GM21717 (cell line): ENCODE results near the gene SP140L.
A peak's percentile ranks its signal among the peaks of the same experiment; 100 is the strongest.
"Not testable (repeated sequence)": the region's sequence is repeated elsewhere in the genome, so short reads cannot be mapped to it uniquely, and the experiment has no call there.

Experiments used
- ATAC-seq: cut with Tn5 transposase; IDR thresholded peaks from one replicate; pipeline ENCODE4 v1.9.1; 2021; ENCODE audit warnings: mild to moderate bottlenecking, moderate library complexity; ENCODE audit not compliant: unreplicated experiment

Gene SP140L

DNA sequence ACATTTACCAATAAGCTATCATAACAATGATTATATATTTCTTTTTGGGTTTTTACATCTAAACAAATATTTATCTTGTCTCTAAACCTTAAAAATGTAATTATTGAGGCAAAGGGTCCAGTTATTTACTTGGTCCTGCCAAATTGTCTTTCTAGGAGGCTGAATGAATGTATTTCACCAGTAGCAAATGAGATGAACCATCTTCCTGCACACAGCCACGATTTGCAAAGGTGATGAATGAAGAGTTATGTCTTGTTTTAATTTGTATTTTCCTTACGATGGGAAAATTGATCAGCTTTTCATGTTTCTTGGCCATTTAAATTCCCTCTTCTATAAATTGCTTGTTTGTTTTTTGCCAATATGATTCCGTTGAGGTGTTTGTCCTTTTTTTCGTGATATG lies 90.4 kb downstream of the SP140L start:
- ATAC-seq: no peak

DNA sequence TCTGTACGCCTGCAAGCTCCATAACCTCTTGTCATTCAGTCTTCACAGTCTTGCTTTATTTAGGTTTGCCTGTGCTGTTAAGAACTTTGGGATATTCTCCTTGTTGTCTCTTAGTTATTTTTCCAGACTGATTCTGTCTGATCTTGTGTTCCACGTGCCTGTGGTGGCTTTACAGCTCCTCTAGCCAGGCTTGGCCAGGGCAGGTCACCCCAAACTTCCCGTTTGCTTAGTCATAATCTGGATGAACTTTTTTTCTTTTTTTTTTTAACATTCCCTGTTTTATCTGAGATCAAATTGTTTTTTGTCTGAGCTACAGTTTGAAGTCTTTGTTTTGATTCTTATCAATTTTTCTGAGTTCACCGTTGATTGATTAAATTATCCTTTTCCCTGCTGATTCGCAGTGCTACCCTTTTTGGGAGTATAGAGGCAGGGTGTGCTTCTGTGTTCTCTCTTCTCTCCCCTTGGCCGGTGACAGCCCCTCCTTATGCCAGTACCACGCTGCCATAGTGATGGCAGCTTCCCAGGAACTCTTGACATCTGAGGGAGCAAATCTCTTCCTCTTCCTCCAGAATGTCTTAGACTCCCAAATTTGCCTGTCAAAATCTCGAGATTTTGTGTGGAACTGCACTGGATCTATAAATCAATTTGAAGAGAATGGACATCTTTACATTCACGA lies 91.5 kb downstream of the SP140L start:
- ATAC-seq: no peak

DNA sequence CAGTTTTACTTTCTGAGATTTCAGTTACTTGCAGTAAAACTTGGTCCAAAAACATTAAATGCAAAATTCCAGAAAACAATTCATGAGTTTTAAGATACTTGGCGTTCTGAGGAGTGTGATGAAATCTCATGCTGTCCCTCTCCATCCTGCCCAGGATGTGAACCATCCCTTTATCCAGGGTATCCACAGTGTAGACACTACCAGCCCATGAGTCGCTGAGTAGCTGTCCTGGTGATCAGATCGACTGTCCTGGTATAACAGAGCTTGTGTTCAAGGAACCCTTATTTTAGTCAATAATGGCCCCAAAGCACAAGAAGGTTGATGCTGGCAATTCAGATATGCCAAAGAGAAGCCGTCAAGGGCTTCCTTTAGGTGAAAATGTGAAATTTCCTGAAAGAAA lies 92.2 kb downstream of the SP140L start:
- ATAC-seq: no peak

DNA sequence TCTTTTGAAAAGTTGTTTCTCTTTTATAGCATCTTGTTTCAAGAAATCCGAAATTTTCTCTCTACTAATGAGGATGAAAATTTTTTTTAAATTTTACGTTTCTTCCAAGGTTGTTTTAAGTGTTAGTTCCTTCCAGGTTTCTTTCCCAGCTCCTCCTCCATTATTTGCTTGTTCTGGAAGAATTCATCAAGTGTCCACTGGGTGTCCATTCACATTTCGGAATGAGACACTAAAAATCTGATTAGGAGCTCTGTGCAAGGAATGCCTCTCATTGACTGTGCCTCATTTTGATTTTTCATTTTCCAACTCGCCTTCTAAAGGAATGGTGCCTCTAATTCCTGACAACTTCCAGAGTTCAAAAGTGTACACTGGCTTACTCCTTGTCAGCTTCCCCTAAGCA lies 95.2 kb downstream of the SP140L start:
- no peak for ATAC-seq

DNA sequence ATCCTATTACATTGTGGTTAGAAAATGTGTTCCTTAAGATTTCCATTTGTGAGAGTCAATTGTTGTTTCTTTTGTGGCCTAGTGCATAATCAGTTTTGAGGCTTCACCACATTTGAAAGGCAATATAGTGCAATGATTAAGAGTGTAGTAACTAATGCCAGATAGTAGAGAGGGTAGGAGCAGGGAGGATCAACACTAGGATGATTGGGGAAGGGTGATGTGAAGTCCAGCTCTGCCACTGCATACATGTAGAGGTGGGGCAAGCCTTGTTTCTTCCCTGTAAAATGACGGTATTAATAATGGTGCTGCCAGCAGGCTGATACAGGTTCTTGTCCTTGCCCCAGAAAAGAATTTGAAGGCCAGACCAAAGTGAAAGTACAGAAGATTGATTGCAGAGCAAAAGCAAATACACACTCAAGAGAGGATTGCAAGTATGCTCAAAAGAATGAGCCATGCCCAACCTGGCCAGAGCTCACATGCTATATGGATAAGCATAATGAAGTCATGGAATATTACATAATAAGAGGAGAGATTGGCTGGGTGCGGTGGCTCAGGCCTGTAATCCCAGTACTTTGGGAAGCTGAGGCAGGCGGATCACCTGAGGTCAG lies 97.0 kb downstream of the SP140L start:
- ATAC-seq: no peak

DNA sequence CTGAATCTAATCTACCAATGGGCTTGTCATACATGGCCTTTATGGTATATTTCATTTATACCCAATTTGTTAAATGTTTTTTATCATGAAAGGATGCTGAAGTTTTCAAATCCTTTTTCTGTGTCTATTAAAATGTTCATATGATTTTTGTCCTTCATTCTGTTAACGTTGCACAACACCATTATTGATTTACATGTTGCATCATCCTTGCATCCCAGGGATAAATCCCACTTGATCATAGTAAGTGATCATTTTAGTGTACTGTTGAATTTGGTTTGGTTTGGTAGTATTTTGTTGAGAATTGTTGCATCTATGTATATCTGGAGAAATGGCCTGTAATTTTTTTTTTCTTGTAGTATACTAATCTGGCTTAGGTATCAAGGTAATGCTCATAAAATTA lies 98.4 kb downstream of the SP140L start:
- ATAC-seq: no peak

DNA sequence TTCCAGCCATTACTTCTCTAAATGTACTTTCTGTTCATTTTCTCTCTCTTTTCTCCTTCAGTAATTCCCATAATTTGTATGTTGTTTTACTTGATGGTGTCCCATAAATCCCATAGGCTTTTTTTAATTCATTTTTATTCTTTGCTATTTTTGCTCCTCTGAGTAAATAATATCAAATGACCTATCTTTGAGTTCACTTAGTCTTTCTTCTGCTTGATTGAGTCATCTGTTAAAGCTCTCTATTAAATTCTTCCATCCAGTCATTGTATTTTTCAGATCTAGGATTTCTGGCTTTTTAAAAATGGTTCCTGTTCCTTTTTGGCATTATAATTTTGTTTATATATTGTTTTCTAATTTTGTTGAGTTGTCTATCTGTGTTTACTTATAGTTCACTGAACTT lies 102.5 kb downstream of the SP140L start:
- no peak for ATAC-seq

DNA sequence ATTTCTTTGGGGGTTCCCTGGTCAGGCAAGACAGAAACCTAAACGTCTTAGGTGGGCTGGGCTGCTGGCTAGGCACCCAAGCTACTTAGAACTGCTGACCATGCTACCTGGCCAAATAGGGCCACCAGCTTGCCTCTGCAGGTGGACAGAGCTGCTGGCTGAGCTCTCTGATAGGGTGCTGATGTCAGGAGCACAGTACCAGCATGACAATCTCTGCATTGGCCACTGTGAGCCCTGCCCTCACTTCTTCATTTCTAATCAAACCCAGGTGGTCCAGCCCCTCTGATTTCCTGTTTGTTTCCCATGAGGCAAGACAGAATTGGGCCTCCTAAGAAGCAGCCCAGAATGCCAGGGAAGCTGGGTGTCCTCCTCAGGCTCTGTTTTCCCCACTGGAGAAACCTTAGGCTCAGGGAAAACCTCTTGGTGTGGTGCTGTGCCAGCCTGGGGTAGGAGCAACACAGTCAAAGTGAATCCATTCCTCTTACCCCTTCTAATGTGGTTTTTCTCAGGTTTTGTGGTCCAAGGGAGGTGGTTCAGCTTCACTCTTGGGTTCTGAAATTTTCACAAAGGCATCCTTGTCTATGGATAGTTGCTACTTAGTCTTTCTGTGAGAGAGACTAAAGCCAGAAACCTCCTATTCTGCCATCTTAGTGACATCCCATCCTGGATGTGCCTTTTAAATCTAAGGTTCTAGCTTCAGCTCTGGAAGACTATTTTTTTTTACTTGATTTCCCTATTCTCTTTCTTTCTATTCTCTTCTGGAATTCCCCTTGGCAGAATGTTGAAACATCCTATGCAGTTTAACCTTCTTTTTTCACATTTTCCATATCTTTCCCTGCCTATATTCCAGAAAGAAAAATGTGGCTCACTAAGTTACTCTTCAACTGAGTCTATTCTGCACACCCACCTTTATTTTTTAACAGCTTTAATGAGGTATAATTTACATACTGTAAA lies 104.2 kb downstream of the SP140L start:
- ATAC-seq: no peak

DNA sequence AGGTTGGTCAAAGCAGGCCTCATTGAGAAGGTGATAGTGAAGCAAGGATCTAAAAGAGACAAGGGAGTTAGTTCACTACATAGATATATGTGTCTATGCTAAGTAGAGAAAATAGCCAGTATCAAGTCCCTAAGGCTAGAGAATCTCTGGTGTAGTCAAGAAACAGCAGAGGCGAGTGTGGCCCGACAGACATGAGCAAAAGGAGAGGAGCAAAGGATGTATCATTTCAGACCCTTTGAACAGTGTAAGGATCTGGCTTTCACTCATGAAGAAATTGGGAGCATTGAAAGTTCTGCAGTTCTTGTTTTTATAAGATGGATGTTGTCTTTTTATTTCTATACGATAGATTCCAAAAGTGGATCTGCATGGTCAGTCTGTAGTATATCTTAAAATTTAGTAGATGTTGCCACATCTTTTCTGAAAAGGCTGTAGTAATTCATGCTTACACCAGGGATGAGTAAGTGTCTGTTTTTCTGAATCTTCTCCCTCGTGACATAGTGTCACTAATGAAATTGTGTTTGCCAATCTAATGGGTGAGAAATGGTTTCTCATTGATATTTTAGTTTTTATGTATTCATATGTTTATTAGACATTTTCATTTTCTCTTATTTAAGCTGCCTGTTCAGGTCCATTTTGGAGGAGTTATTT lies 107.8 kb downstream of the SP140L start:
- no peak for ATAC-seq

DNA sequence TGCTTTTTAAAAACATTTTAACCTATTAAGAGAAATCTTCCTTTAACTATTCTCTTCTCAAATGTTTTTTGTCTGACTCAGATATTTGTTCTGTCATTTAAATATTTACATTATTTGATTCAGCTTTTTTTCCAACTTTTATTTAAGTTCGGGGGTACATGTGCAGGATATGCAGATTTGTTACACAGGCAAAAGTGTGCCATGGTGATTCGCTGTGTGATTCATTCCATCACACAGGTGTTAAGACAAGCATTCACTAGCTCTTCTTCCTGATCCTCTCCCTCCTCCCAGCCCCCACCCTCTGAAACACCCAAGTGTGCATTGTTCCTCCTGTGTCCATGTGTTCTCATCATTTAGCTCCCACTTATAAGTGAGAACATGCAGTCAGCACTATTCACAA lies 108.4 kb downstream of the SP140L start:
- ATAC-seq: no peak

DNA sequence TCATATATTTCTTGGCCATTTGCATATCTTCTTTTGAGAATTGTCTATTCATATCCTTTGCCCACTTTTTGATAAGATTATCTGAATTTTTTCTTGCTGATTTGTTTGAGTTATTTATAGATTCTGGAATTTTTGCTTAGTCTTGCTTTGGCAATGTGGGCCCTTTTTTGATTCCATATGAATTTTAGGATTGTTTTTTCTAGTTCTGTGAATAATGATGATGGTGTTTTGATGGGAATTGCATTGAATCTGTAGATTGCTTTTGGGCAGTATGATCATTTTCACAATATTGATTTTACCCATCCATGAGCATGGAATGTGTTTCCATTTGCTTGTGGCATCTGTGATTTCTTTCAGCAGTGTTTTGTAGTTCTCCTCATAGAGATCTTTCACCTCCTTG lies 112.1 kb downstream of the SP140L start:
- not testable (repeated sequence) for ATAC-seq

DNA sequence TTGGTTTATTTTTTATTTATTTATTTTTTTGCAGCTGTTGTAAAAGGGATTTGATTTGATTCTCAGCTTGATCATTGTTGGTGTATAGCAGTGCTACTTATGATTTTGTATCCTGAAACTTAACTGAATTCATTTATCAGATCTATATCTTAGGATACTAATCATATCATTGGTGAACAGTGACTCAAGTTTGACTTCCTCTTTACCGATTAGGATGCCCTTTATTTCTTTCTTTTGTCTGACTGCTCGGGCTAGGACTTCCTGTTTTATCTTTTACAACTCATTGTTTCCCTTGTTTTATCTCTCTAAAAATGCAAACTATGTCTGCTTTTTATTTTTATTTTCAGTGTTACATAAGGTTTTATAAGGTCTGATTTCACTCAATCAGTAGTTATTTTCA lies 112.6 kb downstream of the SP140L start:
- no peak for ATAC-seq

DNA sequence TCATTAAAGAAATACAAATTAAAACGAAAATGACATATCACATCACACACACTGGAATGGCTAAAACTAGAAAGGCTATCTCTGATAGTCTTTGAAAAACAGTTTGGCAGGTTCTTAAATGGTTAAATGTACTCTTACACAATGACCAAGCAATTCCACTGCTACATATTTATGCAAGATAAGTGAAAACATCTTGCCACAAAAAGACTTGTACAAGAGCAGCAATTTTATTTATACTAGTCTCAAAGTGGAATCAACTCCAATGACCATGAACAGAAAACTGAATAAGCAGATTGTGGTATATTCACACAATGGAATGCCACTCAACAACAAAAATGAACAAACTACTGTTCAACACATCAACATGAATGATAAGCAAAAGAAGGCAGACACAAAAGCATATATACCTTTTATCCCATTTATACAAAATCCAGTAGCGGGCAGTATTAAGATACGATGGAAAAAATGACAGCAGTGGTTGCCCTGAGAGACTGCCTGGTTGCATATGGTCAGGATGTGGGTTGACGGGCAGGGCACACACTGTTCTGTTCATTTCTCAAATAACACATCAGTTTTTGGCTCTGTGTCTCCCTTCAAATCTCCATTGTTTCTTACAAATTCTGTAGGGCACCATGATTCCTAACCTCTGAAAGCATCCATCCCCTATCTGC lies 114.4 kb downstream of the SP140L start:
- peak; percentile 47 for ATAC-seq

DNA sequence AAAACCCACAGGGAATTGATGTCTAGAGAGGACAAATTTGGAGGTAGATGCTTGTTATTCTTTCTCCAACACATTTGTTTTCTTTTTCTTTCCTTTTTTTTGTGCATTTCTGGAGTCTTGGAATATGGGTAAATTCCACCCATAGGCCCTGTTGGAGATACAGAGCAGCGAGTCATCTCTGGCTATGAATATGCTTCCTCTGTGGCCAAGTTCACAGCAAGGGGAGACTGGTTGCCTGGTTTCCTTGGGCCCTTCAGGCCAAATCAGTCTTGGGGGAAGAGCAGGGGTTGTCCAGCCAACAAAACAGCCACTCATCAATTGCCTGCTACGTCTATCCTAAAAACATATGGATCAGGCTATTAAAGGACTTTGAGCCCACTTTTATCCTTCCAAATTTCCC lies 116.5 kb downstream of the SP140L start:
- ATAC-seq: no peak

DNA sequence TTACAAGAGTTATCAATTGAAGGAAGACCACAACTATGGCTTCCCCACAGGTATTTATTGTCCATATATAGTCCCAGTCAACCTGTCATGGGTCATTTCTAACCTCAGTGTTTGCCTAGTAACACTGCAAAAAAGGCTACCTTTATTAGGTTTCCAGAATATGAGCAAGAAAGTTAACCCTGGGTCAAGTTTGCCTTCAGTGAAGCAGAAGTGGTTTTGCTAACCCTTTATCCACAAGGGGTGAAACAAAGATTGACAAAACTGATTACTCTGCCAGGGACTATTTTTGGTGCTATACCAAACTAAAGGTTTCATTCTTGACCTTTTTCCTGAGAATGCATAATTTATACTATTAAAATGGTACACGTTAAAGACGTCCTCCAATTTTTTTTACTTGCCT lies 117.8 kb downstream of the SP140L start:
- no peak for ATAC-seq

DNA sequence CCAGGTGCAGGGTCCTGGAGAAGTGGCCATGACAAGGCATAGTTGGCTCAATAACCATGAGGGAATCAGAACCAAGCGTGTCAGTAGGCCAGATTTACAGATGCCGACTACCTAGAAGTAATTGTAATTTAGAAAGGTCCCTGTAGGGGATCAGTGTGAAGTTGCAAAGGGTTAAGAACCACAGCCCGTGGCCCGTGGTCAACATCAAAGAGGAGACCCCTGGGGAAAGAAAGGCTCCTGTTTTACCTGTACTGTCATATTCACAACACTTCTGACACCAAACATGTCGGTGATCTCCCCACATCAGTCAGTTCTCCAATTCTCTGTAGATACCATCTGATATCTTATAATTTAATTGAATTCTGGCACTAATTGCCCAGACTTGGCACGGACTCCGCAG lies 120.0 kb downstream of the SP140L start:
- no peak for ATAC-seq

DNA sequence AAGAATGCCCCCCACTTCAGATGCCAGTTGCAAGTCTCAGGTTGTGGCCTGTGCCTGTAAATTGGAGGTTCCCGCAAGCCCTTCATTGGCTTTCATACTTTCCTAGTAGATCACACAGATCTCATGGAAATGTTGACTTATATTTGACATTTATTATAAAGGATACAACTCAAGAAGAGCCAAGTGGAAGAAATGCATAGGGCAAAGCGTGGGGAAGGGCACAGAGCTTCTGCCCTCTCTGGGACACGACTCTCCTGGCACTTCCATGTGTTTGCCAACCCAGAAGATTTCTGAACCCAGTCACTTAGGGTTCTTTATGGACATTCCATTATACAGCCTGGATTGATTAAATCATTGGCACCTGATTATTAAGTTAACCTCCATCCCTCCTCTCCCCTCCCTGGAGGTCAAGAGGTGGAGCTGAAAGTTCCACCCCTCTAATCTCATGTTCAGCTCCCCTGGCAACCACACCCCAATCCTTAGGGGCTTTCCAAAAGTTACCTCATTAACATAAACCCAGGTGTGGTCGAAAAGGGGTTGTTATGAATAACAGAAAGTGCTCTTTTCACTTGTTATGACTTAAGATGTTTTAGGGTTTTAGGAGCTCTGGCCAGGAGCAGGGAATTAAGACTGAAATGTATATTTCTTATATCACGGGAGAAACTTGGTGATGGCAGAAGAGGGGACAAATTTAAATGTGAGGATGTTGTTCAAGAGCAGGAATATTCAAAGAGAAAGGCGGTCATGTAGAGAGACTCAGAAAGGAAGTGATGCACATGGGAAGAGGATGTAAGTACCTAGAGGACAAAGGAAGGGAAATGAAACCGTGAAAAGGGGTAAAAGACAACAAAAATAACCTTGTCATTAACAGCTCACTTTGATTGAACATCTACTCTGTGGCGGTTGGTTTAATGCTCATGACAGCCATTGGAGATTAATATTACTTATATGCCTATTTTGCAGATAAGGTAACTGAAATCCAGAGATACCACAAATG lies 120.8 kb downstream of the SP140L start:
- peak; percentile 72 for ATAC-seq

DNA sequence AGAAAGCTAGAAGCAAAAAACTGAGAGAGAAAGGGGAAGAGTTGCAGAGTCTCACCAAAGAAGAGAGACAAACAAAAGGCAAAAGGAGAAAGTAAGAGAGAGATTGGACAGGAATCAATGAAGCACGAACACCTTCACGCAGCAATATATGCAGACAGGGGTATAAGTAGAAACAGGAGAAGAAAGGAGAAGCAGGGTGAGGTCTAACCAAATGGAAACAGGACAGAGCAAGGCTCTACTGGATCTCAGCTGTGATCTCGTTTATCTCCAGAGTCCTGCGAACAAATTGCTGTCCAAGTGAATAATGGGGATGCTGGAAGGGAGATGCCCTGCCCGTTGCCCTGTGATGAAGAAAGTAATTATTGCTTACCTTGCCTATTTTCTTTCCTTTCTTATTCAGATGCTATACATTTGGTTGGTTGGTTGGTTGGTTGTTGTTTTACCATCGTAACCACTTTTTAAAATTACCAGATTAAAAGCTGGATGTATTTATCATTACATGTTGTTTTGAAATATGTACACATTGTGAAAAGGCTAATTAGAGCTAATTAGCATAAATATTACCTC lies 123.0 kb downstream of the SP140L start:
- ATAC-seq: no peak

DNA sequence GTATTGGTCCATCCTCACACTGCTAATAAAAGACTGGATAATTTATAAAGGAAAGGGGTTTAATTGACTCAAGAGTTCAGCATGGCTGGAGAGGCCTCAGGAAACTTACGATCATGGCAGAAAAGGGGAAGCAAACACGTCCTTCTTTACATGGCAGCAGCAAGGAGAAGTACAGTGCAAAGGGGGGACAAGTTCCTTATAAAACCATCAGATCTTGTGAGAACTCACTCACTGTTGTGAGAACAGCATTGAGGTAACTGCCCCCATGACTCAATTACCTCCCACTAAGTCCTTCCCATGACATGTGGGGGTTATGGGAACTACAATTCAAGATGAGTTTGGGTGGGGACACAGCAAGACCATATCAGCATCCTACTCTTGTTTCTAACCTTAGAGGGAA lies 126.0 kb downstream of the SP140L start:
- ATAC-seq: no peak
